Thymus (tissue), 14 donors: Measurements from ENCODE around the gene WASF1. TPM values are rescaled to one million over a fixed set of nuclear protein-coding genes. Genes with fewer than 3 reads are reported as not detected.
A peak's percentile ranks its signal among the peaks of the same experiment; 100 is the strongest.

Experiments used
- DNase-seq, 9 donors: peaks; one replicate each; pipeline ENCODE4 v3.0.0-alpha.2; 2013; ENCODE audit warnings: low spot score in 9 of 9, low read depth in 6 of 9, missing footprints in 1 of 9
- H3K27ac ChIP-seq, 2 donors: one replicate each; pipeline ENCODE4 v1.5.1; 2013; ENCODE audit warnings: control low read depth in 1 of 2, low read depth in 1 of 2, low read length in 1 of 2, mild to moderate bottlenecking in 1 of 2, moderate library complexity in 1 of 2
- H3K27me3 ChIP-seq, 2 donors: one replicate each; pipeline ENCODE4 v1.5.1; 2013; ENCODE audit warnings: low read length in 1 of 2; ENCODE audit not compliant: control insufficient read depth in 2 of 2, insufficient read depth in 1 of 2
- H3K36me3 ChIP-seq, 2 donors: one replicate each; pipeline ENCODE4 v1.5.1; 2013; ENCODE audit warnings: low read length in 1 of 2, mild to moderate bottlenecking in 1 of 2, moderate library complexity in 1 of 2; ENCODE audit not compliant: control insufficient read depth in 2 of 2, insufficient read depth in 2 of 2
- H3K4me1 ChIP-seq, 2 donors: one replicate each; pipeline ENCODE4 v1.5.1; 2013; ENCODE audit warnings: low read length in 2 of 2; ENCODE audit not compliant: control insufficient read depth in 2 of 2, insufficient read depth in 2 of 2
- H3K4me3 ChIP-seq, 2 donors: one replicate each; pipeline ENCODE4 v1.5.1; 2013; ENCODE audit warnings: low read length in 2 of 2, control low read depth in 1 of 2, mild to moderate bottlenecking in 1 of 2
- H3K9me3 ChIP-seq, 2 donors: one replicate each; pipeline ENCODE4 v1.5.1; 2013; ENCODE audit warnings: low read length in 1 of 2, mild to moderate bottlenecking in 1 of 2; ENCODE audit not compliant: control insufficient read depth in 2 of 2, insufficient read depth in 1 of 2
- WGBS: extraction: QIAGEN DNeasy Blood & Tissue Kit; methylation state at CpG from one replicate; pipeline ENCODE4 v1.1.7; 2013; 5-methylcytosine and 5-hydroxymethylcytosine counted together
- long read RNA-seq, 10 donors: transcript quantifications; one replicate each; lab custom pipeline, GENCODE V29; 2026
- polyA plus RNA-seq: library from polyadenylated mRNA; stranded (reverse); fragments of 200-250 nt; gene quantifications from one replicate; pipeline ENCODE4 v1.2.3, GENCODE V29; 2013
- total RNA-seq: library from RNA; stranded (reverse); fragments of 120-200 nt; gene quantifications from one replicate; pipeline ENCODE4 v1.2.4, GENCODE V29; 2013
- donor health status: healthy.

Gene WASF1
- 2.1 TPM for total RNA-seq
- 12.1 TPM for polyA plus RNA-seq
- long read RNA-seq, donor 1: 0 reads
- long read RNA-seq, donor 2: 0 reads
- long read RNA-seq, donor 3, partial matches to known transcripts: 6 of 6 reads
- long read RNA-seq, donor 3, other reads (novel, unspliced or antisense): 0 of 6 reads
- long read RNA-seq, donor 4, partial matches to known transcripts: 49 of 67 reads
- long read RNA-seq, donor 4, other reads (novel, unspliced or antisense): 18 of 67 reads
- long read RNA-seq, donor 5, partial matches to known transcripts: 58 of 59 reads
- long read RNA-seq, donor 5, other reads (novel, unspliced or antisense): 0 of 59 reads
- long read RNA-seq, donor 6: 0 reads
- long read RNA-seq, donor 7, partial matches to known transcripts: 23 of 24 reads
- long read RNA-seq, donor 7, other reads (novel, unspliced or antisense): 0 of 24 reads
- long read RNA-seq, donor 8: 0 reads
- long read RNA-seq, donor 9, partial matches to known transcripts: 7 of 28 reads
- long read RNA-seq, donor 9, other reads (novel, unspliced or antisense): 21 of 28 reads
- long read RNA-seq, donor 10, partial matches to known transcripts: 0 of 2 reads
- long read RNA-seq, donor 10, other reads (novel, unspliced or antisense): 0 of 2 reads

- WGBS: under 1% methylated on average over 62 of the region's 62 CpGs
- H3K27ac ChIP-seq: peak within 1 kb of the TSS; percentile 82 to 83
These were observed at the start of gene WASF1 for GRCh38 chr6:110179406-110180227. WASF1 (minus strand) TSS chr6:110179670; CDS start chr6:110127601, 52,069 bp downstream.

GRCh38 chr6:110226261-110226660 lies 46.8 kb upstream of the WASF1 start:
- Histone ChIP-seq H3K4me3 (no peak overlapping the region), H3K9me3 (no peaks in the 10 kb centered on the region), H3K4me1 (no peaks in the 10 kb centered on the region), H3K36me3 (peaks cover 13 to 58% of the 10 kb centered on the region in 2 donors), H3K27ac (no peak overlapping the region), H3K27me3 (no peaks in the 10 kb centered on the region)
- 92% methylated on average over 1 of the region's 1 CpG for WGBS
- DNase-seq: no peak

More at GRCh38 chr6:110179406-110180227, at the start of gene WASF1:
- peak; percentile 79 to 97 (median 93) for DNase-seq
- Histone ChIP-seq H3K36me3 (no peaks in the 10 kb centered on the region), H3K4me3 (peak within 1 kb of the TSS; percentile 88 to 90), H3K4me1 (peaks cover 16% of the 10 kb centered on the region in 2 donors), H3K9me3 (no peaks in the 10 kb centered on the region), H3K27me3 (no peaks in the 10 kb centered on the region)

GRCh38 chr6:110221738-110222137 lies 42.3 kb upstream of the WASF1 start:
- Histone ChIP-seq H3K9me3 (no peaks in the 10 kb centered on the region), H3K4me3 (no peak overlapping the region), H3K36me3 (peaks cover 26 to 69% of the 10 kb centered on the region in 2 donors), H3K4me1 (no peaks in the 10 kb centered on the region), H3K27me3 (no peaks in the 10 kb centered on the region), H3K27ac (no peak overlapping the region)
- DNase-seq: no peak

GRCh38 chr6:110217266-110217665 lies 37.8 kb upstream of the WASF1 start:
- H3K9me3 ChIP-seq: no peaks in the 10 kb centered on the region
- WGBS: 91% methylated on average over 2 of the region's 2 CpGs
- H3K36me3 ChIP-seq: peaks cover 35 to 77% of the 10 kb centered on the region in 2 donors
- H3K4me1 ChIP-seq: no peaks in the 10 kb centered on the region
- H3K27ac ChIP-seq: no peak overlapping the region
- H3K4me3 ChIP-seq: no peak overlapping the region
- no peak for DNase-seq
- H3K27me3 ChIP-seq: no peaks in the 10 kb centered on the region

GRCh38 chr6:110216140-110216539 lies 36.7 kb upstream of the WASF1 start:
- Histone ChIP-seq H3K9me3 (no peaks in the 10 kb centered on the region), H3K36me3 (peaks cover 34 to 79% of the 10 kb centered on the region in 2 donors), H3K27ac (no peak overlapping the region), H3K4me1 (no peaks in the 10 kb centered on the region), H3K4me3 (no peak overlapping the region), H3K27me3 (no peaks in the 10 kb centered on the region)
- no peak for DNase-seq
- 97% methylated on average over 5 of the region's 5 CpGs for WGBS

GRCh38 chr6:110214338-110214737 lies 34.9 kb upstream of the WASF1 start:
- DNase-seq: no peak
- WGBS: 95% methylated on average over 1 of the region's 1 CpG
- H3K4me1 ChIP-seq: no peaks in the 10 kb centered on the region
- peaks cover 31 to 69% of the 10 kb centered on the region in 2 donors for H3K36me3 ChIP-seq
- no peaks in the 10 kb centered on the region for H3K9me3 ChIP-seq
- H3K27me3 ChIP-seq: no peaks in the 10 kb centered on the region
- H3K4me3 ChIP-seq: no peak overlapping the region
- no peak overlapping the region for H3K27ac ChIP-seq

GRCh38 chr6:110211753-110212152 lies 32.3 kb upstream of the WASF1 start:
- no peak overlapping the region for H3K27ac ChIP-seq
- H3K9me3 ChIP-seq: no peaks in the 10 kb centered on the region
- no peaks in the 10 kb centered on the region for H3K4me1 ChIP-seq
- no peak overlapping the region for H3K4me3 ChIP-seq
- DNase-seq: no peak
- WGBS: 100% methylated on average over 1 of the region's 1 CpG
- no peaks in the 10 kb centered on the region for H3K27me3 ChIP-seq
- H3K36me3 ChIP-seq: peaks cover 21 to 60% of the 10 kb centered on the region in 2 donors

- no peak overlapping the region for H3K27ac ChIP-seq
- H3K9me3 ChIP-seq: no peaks in the 10 kb centered on the region
- WGBS: over 99% methylated on average over 3 of the region's 3 CpGs
- peaks cover 5 to 34% of the 10 kb centered on the region in 2 donors for H3K36me3 ChIP-seq
- no peak for DNase-seq
- no peak overlapping the region for H3K4me3 ChIP-seq
- H3K27me3 ChIP-seq: no peaks in the 10 kb centered on the region
- no peaks in the 10 kb centered on the region for H3K4me1 ChIP-seq
These were observed 28.2 kb upstream of the WASF1 start for GRCh38 chr6:110207652-110208051.
